Right lobe of liver (tissue), 4 donors: ENCODE data around the gene ATP1A3.

Source experiments
- CTCF ChIP-seq, 4 donors: fragments of 200-600 bp in 3 of 4; fragments of 450-650 bp in 1 of 4; IDR thresholded peaks; one replicate each; pipeline versions ENCODE4 v1.5.1 to v1.8.0; 2016 to 2022; ENCODE audit warnings: antibody characterized with exemption in 4 of 4, mild to moderate bottlenecking in 2 of 4
- POLR2A ChIP-seq: fragments of 450-650 bp; IDR thresholded peaks from one replicate; pipeline ENCODE4 v1.6.1; 2017; ENCODE audit warnings: antibody characterized with exemption, mild to moderate bottlenecking
- donor health status: DM: no; HTN: no; CAD: no.
- donor health status: DM: no; HTN: no; CAD: no.
- donor health status: DM: no; HTN: yes; CAD: no.

GRCh38 chr19:42038666-42039065, 44.6 kb upstream of the ATP1A3 start:
- TF ChIP-seq CTCF (IDR thresholded peaks at IDR 0.05) (no peak), POLR2A (no peak)
